Measurements from ENCODE around the gene ZNF747. TPM values are rescaled to one million over a fixed set of nuclear protein-coding genes. Genes with fewer than 3 reads are reported as not detected.
"Not testable (repeated sequence)": the region's sequence is repeated elsewhere in the genome, so short reads cannot be mapped to it uniquely, and the experiment has no call there.

ZNF747 gene
- total RNA-seq, 1 donor from 2014 or later = 5.1 TPM

- no peak for DNase-seq (ENCODE audit: low read depth)
- no peak for TF ChIP-seq CTCF (conservative IDR thresholded peaks at IDR 0.05; ENCODE audit: low read depth, low read length)
- H3K4me3 ChIP-seq (ENCODE audit: low read depth, low read length) = no peak overlapping the region
Measured at GRCh38 chr16:30539000-30539964, 4.6 kb upstream of the ZNF747 start.

GRCh38 chr16:30536391-30537024 is 1.9 kb upstream of the ZNF747 start:
- H3K4me3 ChIP-seq (ENCODE audit: low read depth, low read length) = peak overlapping the region; percentile 63
- not testable (repeated sequence) for DNase-seq (ENCODE audit: low read depth)

GRCh38 chr16:30535777-30536190 is 1.1 kb upstream of the ZNF747 start:
- no peak for DNase-seq (ENCODE audit: low read depth)
- TF ChIP-seq CTCF (conservative IDR thresholded peaks at IDR 0.05; ENCODE audit: low read depth, low read length) = peak; percentile 72

GRCh38 chr16:30535106-30535776 is 583 bp upstream of the ZNF747 start:
- peak overlapping the region; percentile 63 for H3K4me3 ChIP-seq (ENCODE audit: low read depth, low read length)
- TF ChIP-seq CTCF (conservative IDR thresholded peaks at IDR 0.05; ENCODE audit: low read depth, low read length) = no peak
- no peak for DNase-seq (ENCODE audit: low read depth)

More at GRCh38 chr16:30535777-30536190, 1.1 kb upstream of the ZNF747 start:
- H3K4me3 ChIP-seq (ENCODE audit: low read depth, low read length) = peak overlapping the region; percentile 63

- no peak for DNase-seq (ENCODE audit: low read depth)
- TF ChIP-seq CTCF (conservative IDR thresholded peaks at IDR 0.05; ENCODE audit: low read depth, low read length) = no peak
- H3K4me3 ChIP-seq (ENCODE audit: low read depth, low read length) = peak overlapping the region; percentile 63
Measured at GRCh38 chr16:30533748-30534367, 800 bp downstream of the ZNF747 start.

GRCh38 chr16:30533146-30533522 is 1.5 kb downstream of the ZNF747 start:
- no peak overlapping the region for H3K4me3 ChIP-seq (ENCODE audit: low read depth, low read length)
- no peak for TF ChIP-seq CTCF (conservative IDR thresholded peaks at IDR 0.05; ENCODE audit: low read depth, low read length)

More at GRCh38 chr16:30533146-30533522, 1.5 kb downstream of the ZNF747 start:
- no peak for DNase-seq (ENCODE audit: low read depth)

Data from epithelial cell of proximal tubule (primary cell).